Fibroblast of lung (primary cell): ENCODE data around the gene ZDHHC1. TPM values are rescaled to one million over a fixed set of nuclear protein-coding genes. Genes with fewer than 3 reads are reported as not detected.

Experiments
- DNase-seq, 2 donors: peaks; one replicate each; pipeline versions ENCODE4 v3.0.0 to v3.0.0-alpha.2; 2010; ENCODE audit warnings: low read depth in 2 of 2
- H2AFZ ChIP-seq: 2 replicates; pipeline ENCODE4 v1.5.1; 2012; ENCODE audit warnings: low read length, control low read depth, inconsistent platforms
- H3K27ac ChIP-seq: 2 replicates; pipeline ENCODE4 v1.5.1; 2011; ENCODE audit warnings: low read length, control low read depth; ENCODE audit not compliant: insufficient read depth
- H3K27me3 ChIP-seq: 2 replicates; pipeline ENCODE4 v1.5.1; 2011; ENCODE audit warnings: mild to moderate bottlenecking, low read length; ENCODE audit not compliant: control insufficient read depth, insufficient read depth
- H3K36me3 ChIP-seq: 2 replicates; pipeline ENCODE4 v1.5.1; 2011; ENCODE audit warnings: low read length; ENCODE audit not compliant: control insufficient read depth, insufficient read depth
- H3K4me1 ChIP-seq: 2 replicates; pipeline ENCODE4 v1.5.1; 2011; ENCODE audit warnings: low read length; ENCODE audit not compliant: control insufficient read depth, insufficient read depth; ENCODE audit errors: extremely low read depth
- H3K4me2 ChIP-seq: 2 replicates; pipeline ENCODE4 v1.5.1; 2011; ENCODE audit warnings: low read length, control low read depth; ENCODE audit not compliant: insufficient read depth; ENCODE audit errors: extremely low read depth
- H3K4me3 ChIP-seq, 4 experiments: fragments of 200-600 bp in 1 of 4; sonication (generic) in 1 of 4; replicated peaks in 1 of 4; 2 replicates each; pipeline ENCODE4 v1.5.1; 2011 to 2016; ENCODE audit warnings: low read length in 4 of 4, low read depth in 3 of 4, mild to moderate bottlenecking in 3 of 4, control low read depth in 2 of 4, inconsistent platforms in 1 of 4, mixed read lengths in 1 of 4; ENCODE audit not compliant: insufficient read depth in 1 of 4; ENCODE audit errors: control extremely low read depth in 1 of 4
- H3K79me2 ChIP-seq: 2 replicates; pipeline ENCODE4 v1.5.1; 2012; ENCODE audit warnings: mild to moderate bottlenecking, low read length, inconsistent platforms; ENCODE audit not compliant: control insufficient read depth, insufficient read depth
- H3K9ac ChIP-seq: 2 replicates; pipeline ENCODE4 v1.5.1; 2011; ENCODE audit warnings: mild to moderate bottlenecking, low read length, control low read depth; ENCODE audit not compliant: insufficient read depth
- H3K9me3 ChIP-seq: 2 replicates; pipeline ENCODE4 v1.5.1; 2012; ENCODE audit warnings: low read depth, low read length; ENCODE audit not compliant: control insufficient read depth, insufficient read depth
- H4K20me1 ChIP-seq: 2 replicates; pipeline ENCODE4 v1.5.1; 2011; ENCODE audit warnings: low read length; ENCODE audit not compliant: control insufficient read depth, insufficient read depth; ENCODE audit errors: extremely low read depth
- EZH2 ChIP-seq: IDR thresholded peaks from 2 replicates; pipeline ENCODE4 v1.5.1; 2012; ENCODE audit warnings: low read length, control low read depth, mild to moderate bottlenecking; ENCODE audit errors: missing control alignments
- polyA plus RNA-seq, 2 donors: library from polyadenylated mRNA; depleted of rRNA in 1 of 2; stranded (reverse) in 1 of 2; unstranded in 1 of 2; fragments of >200 nt; gene quantifications; 2 replicates each; pipeline ENCODE4 v1.2.1, GENCODE V29; 2011 to 2012; ENCODE audit warnings: missing spikeins in 1 of 2
- total RNA-seq: library from RNA; depleted of rRNA; stranded (reverse); fragments of >200 nt; gene quantifications from 2 replicates; pipeline ENCODE4 v1.2.1, GENCODE V29; 2014
- TF ChIP-seq, protein P1 (sequence below), 2 donors: IDR thresholded peaks in 1 of 2; conservative IDR thresholded peaks in 1 of 2; 1 replicate in 1 of 2; 2 replicates in 1 of 2; pipeline ENCODE4 v1.5.1; 2011 to 2012; ENCODE audit warnings: low read length in 2 of 2, control low read depth in 1 of 2, inconsistent platforms in 1 of 2, low read depth in 1 of 2, mild to moderate bottlenecking in 1 of 2

ZDHHC1 gene
- total and polyA plus RNA-seq, 2 donors (not counting 1 experiment from before 2014, with no cell fraction given) = 2.7 to 6.4 TPM

- TF ChIP-seq, protein P1, sequence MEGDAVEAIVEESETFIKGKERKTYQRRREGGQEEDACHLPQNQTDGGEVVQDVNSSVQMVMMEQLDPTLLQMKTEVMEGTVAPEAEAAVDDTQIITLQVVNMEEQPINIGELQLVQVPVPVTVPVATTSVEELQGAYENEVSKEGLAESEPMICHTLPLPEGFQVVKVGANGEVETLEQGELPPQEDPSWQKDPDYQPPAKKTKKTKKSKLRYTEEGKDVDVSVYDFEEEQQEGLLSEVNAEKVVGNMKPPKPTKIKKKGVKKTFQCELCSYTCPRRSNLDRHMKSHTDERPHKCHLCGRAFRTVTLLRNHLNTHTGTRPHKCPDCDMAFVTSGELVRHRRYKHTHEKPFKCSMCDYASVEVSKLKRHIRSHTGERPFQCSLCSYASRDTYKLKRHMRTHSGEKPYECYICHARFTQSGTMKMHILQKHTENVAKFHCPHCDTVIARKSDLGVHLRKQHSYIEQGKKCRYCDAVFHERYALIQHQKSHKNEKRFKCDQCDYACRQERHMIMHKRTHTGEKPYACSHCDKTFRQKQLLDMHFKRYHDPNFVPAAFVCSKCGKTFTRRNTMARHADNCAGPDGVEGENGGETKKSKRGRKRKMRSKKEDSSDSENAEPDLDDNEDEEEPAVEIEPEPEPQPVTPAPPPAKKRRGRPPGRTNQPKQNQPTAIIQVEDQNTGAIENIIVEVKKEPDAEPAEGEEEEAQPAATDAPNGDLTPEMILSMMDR (conservative IDR thresholded peaks at IDR 0.05 in 1 of 2, IDR thresholded peaks at IDR 0.05 in 1 of 2; ENCODE audit: low read depth in 1 of 2, low read length in 2 of 2) = no peak
- TF ChIP-seq EZH2 = no peak
- Histone ChIP-seq H2AFZ (no peak overlapping the region), H3K9me3 (no peaks in the 10 kb centered on the region), H3K36me3 (peaks cover 2% of the 10 kb centered on the region), H3K27ac (no peak overlapping the region), H4K20me1 (no peaks in the 10 kb centered on the region), H3K4me3 (no peak overlapping the region), H3K27me3 (no peaks in the 10 kb centered on the region), H3K9ac (no peak overlapping the region), H3K79me2 (peaks cover 35% of the 10 kb centered on the region), H3K4me1 (peaks cover 24% of the 10 kb centered on the region), H3K4me2 (no peak overlapping the region)
- DNase-seq = no peak
These were observed 44.7 kb upstream of the ZDHHC1 start for GRCh38 chr16:67460961-67461360.

DNA sequence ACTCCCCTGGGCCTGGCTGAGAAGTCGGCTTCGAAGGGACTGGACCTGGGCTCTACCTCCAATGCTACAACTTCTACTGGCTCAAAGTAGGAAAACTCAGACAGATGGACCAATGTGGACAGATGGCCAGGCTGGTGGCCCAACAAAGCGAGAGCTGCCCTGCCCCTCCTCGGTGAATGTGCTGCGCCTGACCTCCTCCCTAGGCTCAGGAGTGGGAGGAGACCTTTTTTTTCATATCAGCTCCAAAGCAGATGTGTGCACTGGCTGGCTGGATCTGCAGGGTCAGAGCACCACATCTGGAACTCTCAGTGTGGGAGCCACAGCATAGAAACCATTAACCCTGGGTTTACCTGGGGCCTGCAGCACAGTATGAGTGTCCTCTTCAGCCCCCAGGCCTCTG, 43.9 kb upstream of the ZDHHC1 start:
- no peak for TF ChIP-seq EZH2
- TF ChIP-seq, protein P1 (conservative IDR thresholded peaks at IDR 0.05 in 1 of 2, IDR thresholded peaks at IDR 0.05 in 1 of 2; ENCODE audit: low read depth in 1 of 2, low read length in 2 of 2) = no peak
- DNase-seq = no peak
- peaks cover 30% of the 10 kb centered on the region for H3K79me2 ChIP-seq

GRCh38 chr16:67459861-67460150, 43.5 kb upstream of the ZDHHC1 start:
- no peak for DNase-seq
- Histone ChIP-seq H3K9ac (no peak overlapping the region), H3K4me2 (no peak overlapping the region), H3K27me3 (no peaks in the 10 kb centered on the region), H3K79me2 (peaks cover 26% of the 10 kb centered on the region), H3K36me3 (peaks cover 2% of the 10 kb centered on the region), H3K9me3 (no peaks in the 10 kb centered on the region), H3K4me1 (peaks cover 19% of the 10 kb centered on the region), H2AFZ (no peak overlapping the region), H3K27ac (no peak overlapping the region), H3K4me3 (no peak overlapping the region), H4K20me1 (no peaks in the 10 kb centered on the region)
- TF ChIP-seq, protein P1 (conservative IDR thresholded peaks at IDR 0.05 in 1 of 2, IDR thresholded peaks at IDR 0.05 in 1 of 2; ENCODE audit: low read depth in 1 of 2, low read length in 2 of 2) = no peak
- no peak for TF ChIP-seq EZH2

More for the DNA sequence above, 43.9 kb upstream of the ZDHHC1 start:
- Histone ChIP-seq H3K4me3 (no peak overlapping the region), H3K27ac (no peak overlapping the region), H3K4me2 (no peak overlapping the region), H2AFZ (no peak overlapping the region), H4K20me1 (no peaks in the 10 kb centered on the region), H3K4me1 (peaks cover 19% of the 10 kb centered on the region), H3K36me3 (peaks cover 2% of the 10 kb centered on the region), H3K9me3 (no peaks in the 10 kb centered on the region), H3K27me3 (no peaks in the 10 kb centered on the region), H3K9ac (peak overlapping the region; percentile 12)
